HCT116 (cell line): ENCODE data around the gene NOP53.

ENCODE experiments used
- POLR2AphosphoS5 ChIP-seq: IDR thresholded peaks from 2 replicates; pipeline ENCODE4 v1.6.1; 2011; ENCODE audit warnings: mild to moderate bottlenecking, low read depth, low read length, moderate library complexity
- ZNF274 ChIP-seq: fragments of 200-500 bp; sonication (Bioruptor generic); IDR thresholded peaks from 2 replicates; pipeline ENCODE4 v1.6.1; 2014; ENCODE audit warnings: mild to moderate bottlenecking, low read depth, low read length, inconsistent platforms
- TF ChIP-seq, protein P1 (sequence below), 3 experiments: fragments of 200-600 bp in 1 of 3; sonication (generic) in 1 of 3; IDR thresholded peaks in 2 of 3; conservative IDR thresholded peaks in 1 of 3; 2 replicates each; pipeline ENCODE4 v1.5.1; 2012 to 2017; ENCODE audit warnings: low read depth in 2 of 3, low read length in 2 of 3, antibody characterized with exemption in 1 of 3, borderline replicate concordance in 1 of 3, control low read depth in 1 of 3, mild to moderate bottlenecking in 1 of 3, mixed read lengths in 1 of 3, mixed run types in 1 of 3, moderate library complexity in 1 of 3; ENCODE audit not compliant: insufficient read depth in 1 of 3
- TF ChIP-seq, protein P2 (sequence below): IDR thresholded peaks from 2 replicates; pipeline ENCODE4 v1.6.1; 2012

DNA sequence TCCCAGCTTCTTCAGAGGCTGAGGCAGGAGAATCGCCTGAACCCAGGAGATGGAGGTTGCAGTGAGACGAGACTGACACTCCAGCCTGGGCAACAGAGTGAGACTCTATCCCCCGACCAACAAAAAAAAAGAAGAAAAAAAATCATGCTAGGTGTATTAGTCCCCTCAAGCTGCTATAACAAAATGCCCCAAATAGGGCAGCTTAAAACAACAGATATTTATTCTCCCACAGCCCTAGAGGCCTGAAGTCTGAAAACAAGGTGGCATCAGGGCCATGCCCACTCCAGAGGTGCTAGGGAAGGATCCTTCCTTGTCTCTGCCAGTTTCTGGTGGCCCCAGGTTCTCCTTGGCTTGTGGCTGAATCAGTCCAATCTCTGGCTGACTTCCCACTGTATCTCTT, 40.7 kb upstream of the NOP53 start:
- TF ChIP-seq, protein P1, sequence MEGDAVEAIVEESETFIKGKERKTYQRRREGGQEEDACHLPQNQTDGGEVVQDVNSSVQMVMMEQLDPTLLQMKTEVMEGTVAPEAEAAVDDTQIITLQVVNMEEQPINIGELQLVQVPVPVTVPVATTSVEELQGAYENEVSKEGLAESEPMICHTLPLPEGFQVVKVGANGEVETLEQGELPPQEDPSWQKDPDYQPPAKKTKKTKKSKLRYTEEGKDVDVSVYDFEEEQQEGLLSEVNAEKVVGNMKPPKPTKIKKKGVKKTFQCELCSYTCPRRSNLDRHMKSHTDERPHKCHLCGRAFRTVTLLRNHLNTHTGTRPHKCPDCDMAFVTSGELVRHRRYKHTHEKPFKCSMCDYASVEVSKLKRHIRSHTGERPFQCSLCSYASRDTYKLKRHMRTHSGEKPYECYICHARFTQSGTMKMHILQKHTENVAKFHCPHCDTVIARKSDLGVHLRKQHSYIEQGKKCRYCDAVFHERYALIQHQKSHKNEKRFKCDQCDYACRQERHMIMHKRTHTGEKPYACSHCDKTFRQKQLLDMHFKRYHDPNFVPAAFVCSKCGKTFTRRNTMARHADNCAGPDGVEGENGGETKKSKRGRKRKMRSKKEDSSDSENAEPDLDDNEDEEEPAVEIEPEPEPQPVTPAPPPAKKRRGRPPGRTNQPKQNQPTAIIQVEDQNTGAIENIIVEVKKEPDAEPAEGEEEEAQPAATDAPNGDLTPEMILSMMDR (IDR thresholded peaks at IDR 0.05 in 2 of 3, conservative IDR thresholded peaks at IDR 0.05 in 1 of 3; ENCODE audit: borderline replicate concordance in 1 of 3, insufficient read depth in 1 of 3, low read depth in 2 of 3, low read length in 2 of 3) = no peak
- TF ChIP-seq POLR2AphosphoS5 = no peak
- no peak for TF ChIP-seq ZNF274
- TF ChIP-seq, protein P2, sequence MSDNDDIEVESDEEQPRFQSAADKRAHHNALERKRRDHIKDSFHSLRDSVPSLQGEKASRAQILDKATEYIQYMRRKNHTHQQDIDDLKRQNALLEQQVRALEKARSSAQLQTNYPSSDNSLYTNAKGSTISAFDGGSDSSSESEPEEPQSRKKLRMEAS = no peak
